Neutrophil (primary cell): ENCODE measurements around the gene ACTR1A.

Experiments
- H3K27ac ChIP-seq: fragments of 200-600 bp; sonication (generic); 2 replicates; pipeline ENCODE4 v1.5.1; 2016; ENCODE audit warnings: mild to moderate bottlenecking, moderate library complexity
- H3K27me3 ChIP-seq: fragments of 200-600 bp; sonication (generic); 2 replicates; pipeline ENCODE4 v1.6.0; 2016; ENCODE audit warnings: mild to moderate bottlenecking
- H3K36me3 ChIP-seq: fragments of 200-600 bp; sonication (generic); 2 replicates; pipeline ENCODE4 v1.5.1; 2017
- H3K4me1 ChIP-seq, 2 experiments: fragments of 200-600 bp in 1 of 2; sonication (generic) in 1 of 2; 1 replicate in 1 of 2; 2 replicates in 1 of 2; pipeline versions ENCODE4 v1.5.1 to v1.6.1; 2013 to 2016; ENCODE audit warnings: low read depth in 1 of 2, low read length in 1 of 2, mild to moderate bottlenecking in 1 of 2, moderate library complexity in 1 of 2; ENCODE audit not compliant: control insufficient read depth in 1 of 2, insufficient read depth in 1 of 2
- H3K4me3 ChIP-seq, 2 experiments: fragments of 200-600 bp in 1 of 2; sonication (generic) in 1 of 2; 1 replicate in 1 of 2; 2 replicates in 1 of 2; pipeline ENCODE4 v1.5.1; 2013 to 2016; ENCODE audit warnings: low read depth in 1 of 2, low read length in 1 of 2, mild to moderate bottlenecking in 1 of 2, moderate library complexity in 1 of 2
- H3K9me3 ChIP-seq: fragments of 200-600 bp; sonication (generic); 2 replicates; pipeline ENCODE4 v1.5.1; 2016
- TF ChIP-seq, protein P1 (sequence below): fragments of 200-600 bp; sonication (generic); IDR thresholded peaks from 2 replicates; pipeline ENCODE4 v1.5.1; 2016; ENCODE audit warnings: antibody characterized with exemption

ACTR1A gene

DNA sequence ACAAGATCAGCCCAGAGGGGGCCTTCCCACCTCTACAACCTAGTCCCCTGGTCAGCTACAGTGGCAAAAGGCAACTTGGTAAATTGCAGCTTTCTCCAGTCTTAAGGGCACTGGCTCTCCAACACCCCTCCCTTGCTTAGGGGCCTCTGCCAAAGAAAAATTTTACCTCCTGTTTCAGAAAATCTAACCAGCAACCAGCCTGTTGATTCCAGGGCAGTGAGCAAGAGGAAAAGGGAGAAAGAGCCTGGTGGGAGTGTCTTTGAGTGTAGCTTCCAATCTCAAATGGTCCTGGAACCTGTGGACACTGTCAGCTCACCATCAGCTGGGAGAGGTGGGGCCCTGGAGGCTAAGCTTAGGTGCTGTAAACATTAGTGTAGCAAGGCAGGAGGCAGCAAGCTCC is 22.9 kb downstream of the ACTR1A start:
- H3K27ac ChIP-seq = peak overlapping the region; percentile 59
- no peaks in the 10 kb centered on the region for H3K9me3 ChIP-seq
- H3K27me3 ChIP-seq = no peaks in the 10 kb centered on the region
- TF ChIP-seq, protein P1, sequence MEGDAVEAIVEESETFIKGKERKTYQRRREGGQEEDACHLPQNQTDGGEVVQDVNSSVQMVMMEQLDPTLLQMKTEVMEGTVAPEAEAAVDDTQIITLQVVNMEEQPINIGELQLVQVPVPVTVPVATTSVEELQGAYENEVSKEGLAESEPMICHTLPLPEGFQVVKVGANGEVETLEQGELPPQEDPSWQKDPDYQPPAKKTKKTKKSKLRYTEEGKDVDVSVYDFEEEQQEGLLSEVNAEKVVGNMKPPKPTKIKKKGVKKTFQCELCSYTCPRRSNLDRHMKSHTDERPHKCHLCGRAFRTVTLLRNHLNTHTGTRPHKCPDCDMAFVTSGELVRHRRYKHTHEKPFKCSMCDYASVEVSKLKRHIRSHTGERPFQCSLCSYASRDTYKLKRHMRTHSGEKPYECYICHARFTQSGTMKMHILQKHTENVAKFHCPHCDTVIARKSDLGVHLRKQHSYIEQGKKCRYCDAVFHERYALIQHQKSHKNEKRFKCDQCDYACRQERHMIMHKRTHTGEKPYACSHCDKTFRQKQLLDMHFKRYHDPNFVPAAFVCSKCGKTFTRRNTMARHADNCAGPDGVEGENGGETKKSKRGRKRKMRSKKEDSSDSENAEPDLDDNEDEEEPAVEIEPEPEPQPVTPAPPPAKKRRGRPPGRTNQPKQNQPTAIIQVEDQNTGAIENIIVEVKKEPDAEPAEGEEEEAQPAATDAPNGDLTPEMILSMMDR = no peak
- H3K4me1 ChIP-seq = peaks cover 4 to 7% of the 10 kb centered on the region in 2 experiments
- no peak overlapping the region for H3K4me3 ChIP-seq
- peaks cover 73% of the 10 kb centered on the region for H3K36me3 ChIP-seq

DNA sequence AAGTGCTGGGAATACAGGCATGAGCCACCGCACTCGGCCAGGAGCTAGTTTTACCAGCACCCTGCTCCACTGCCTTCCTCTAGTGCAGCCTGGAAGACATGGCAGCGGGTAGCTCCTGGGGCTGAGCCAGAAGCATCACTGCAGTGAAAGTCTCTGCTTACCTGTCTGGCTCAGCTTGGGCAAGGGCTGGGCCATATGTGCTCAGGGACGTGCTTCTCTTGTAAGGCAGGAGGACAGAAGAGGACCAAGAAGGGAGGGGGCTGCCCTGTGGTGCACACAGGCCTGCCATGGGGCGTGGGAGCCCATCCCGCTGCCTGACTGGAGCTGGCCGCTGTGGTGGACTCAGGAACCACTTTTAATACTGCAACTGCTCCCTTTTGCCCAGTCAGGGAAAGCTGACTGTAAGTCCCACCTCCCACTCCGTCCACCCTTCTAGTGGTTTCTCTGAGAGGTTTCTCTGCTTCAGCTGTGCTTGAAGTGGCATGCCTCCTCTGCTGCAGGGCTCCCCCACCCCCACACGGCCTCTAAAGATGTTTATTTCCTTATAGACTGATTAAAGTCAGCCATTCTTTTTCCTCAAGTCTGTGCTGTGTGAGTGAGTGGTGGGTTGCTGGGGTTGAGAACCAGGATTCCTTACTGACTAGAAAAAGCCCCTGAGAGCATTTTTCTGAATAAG is 25.9 kb downstream of the ACTR1A start:
- TF ChIP-seq, protein P1 = no peak
- Histone ChIP-seq H3K27me3 (no peaks in the 10 kb centered on the region), H3K9me3 (no peaks in the 10 kb centered on the region), H3K36me3 (peaks cover 64% of the 10 kb centered on the region), H3K4me3 (no peak overlapping the region), H3K4me1 (peaks cover 4 to 7% of the 10 kb centered on the region in 2 experiments), H3K27ac (no peak overlapping the region)

- no peaks in the 10 kb centered on the region for H3K9me3 ChIP-seq
- H3K27me3 ChIP-seq = no peaks in the 10 kb centered on the region
- no peak overlapping the region for H3K27ac ChIP-seq
- TF ChIP-seq, protein P1 = no peak
- H3K4me1 ChIP-seq = peaks cover 4 to 8% of the 10 kb centered on the region in 2 experiments
- H3K4me3 ChIP-seq = no peak overlapping the region
- H3K36me3 ChIP-seq = peaks cover 57% of the 10 kb centered on the region
These were observed 27.0 kb downstream of the ACTR1A start for GRCh38 chr10:102475451-102476040.

- TF ChIP-seq, protein P1 = no peak
- Histone ChIP-seq H3K36me3 (peaks cover 41% of the 10 kb centered on the region), H3K4me3 (no peak overlapping the region), H3K4me1 (peaks cover 20 to 21% of the 10 kb centered on the region in 2 experiments), H3K27ac (no peak overlapping the region), H3K9me3 (no peaks in the 10 kb centered on the region), H3K27me3 (no peaks in the 10 kb centered on the region)
These were observed 28.8 kb downstream of the ACTR1A start for GRCh38 chr10:102473445-102474331.

- TF ChIP-seq, protein P1 = no peak
- Histone ChIP-seq H3K4me3 (no peak overlapping the region), H3K36me3 (peaks cover 25% of the 10 kb centered on the region), H3K27ac (peak overlapping the region; percentile 92), H3K4me1 (peaks cover 42 to 43% of the 10 kb centered on the region in 2 experiments), H3K27me3 (no peaks in the 10 kb centered on the region), H3K9me3 (no peaks in the 10 kb centered on the region)
These were observed 31.6 kb downstream of the ACTR1A start for GRCh38 chr10:102470579-102471546.
